HCT116 (cell line): ENCODE data around the gene SYNGR1.
"Not testable (repeated sequence)": the region's sequence is repeated elsewhere in the genome, so short reads cannot be mapped to it uniquely, and the experiment has no call there.

Source experiments
- CEBPB ChIP-seq: IDR thresholded peaks from 2 replicates; pipeline ENCODE4 v1.6.1; 2012; ENCODE audit warnings: low read depth
- CTCF ChIP-seq, 3 experiments: fragments of 200-600 bp in 1 of 3; sonication (generic) in 1 of 3; IDR thresholded peaks in 2 of 3; conservative IDR thresholded peaks in 1 of 3; 2 replicates each; pipeline ENCODE4 v1.5.1; 2012 to 2017; ENCODE audit warnings: low read depth in 2 of 3, low read length in 2 of 3, antibody characterized with exemption in 1 of 3, borderline replicate concordance in 1 of 3, control low read depth in 1 of 3, mild to moderate bottlenecking in 1 of 3, mixed read lengths in 1 of 3, mixed run types in 1 of 3, moderate library complexity in 1 of 3; ENCODE audit not compliant: insufficient read depth in 1 of 3
- EZH2 ChIP-seq: fragments of 200-600 bp; sonication (generic); IDR thresholded peaks from 2 replicates; pipeline ENCODE4 v1.6.1; 2017; ENCODE audit warnings: antibody characterized with exemption, mixed run types
- EZH2phosphoT487 ChIP-seq: fragments of 200-600 bp; IDR thresholded peaks from 2 replicates; pipeline ENCODE4 v1.6.1; 2018; ENCODE audit warnings: antibody characterized with exemption, borderline replicate concordance
- JUND ChIP-seq: IDR thresholded peaks from 2 replicates; pipeline ENCODE4 v1.6.1; 2012
- POLR2A ChIP-seq: IDR thresholded peaks from 2 replicates; pipeline ENCODE4 v1.7.0; 2011; ENCODE audit warnings: borderline replicate concordance; ENCODE audit not compliant: insufficient read depth, insufficient read length; ENCODE audit errors: extremely low read depth
- POLR2AphosphoS5 ChIP-seq: IDR thresholded peaks from 2 replicates; pipeline ENCODE4 v1.6.1; 2011; ENCODE audit warnings: mild to moderate bottlenecking, low read depth, low read length, moderate library complexity
- RAD21 ChIP-seq: IDR thresholded peaks from 2 replicates; pipeline ENCODE4 v1.6.1; 2012; ENCODE audit warnings: low read depth, mild to moderate bottlenecking
- TCF7L2 ChIP-seq: IDR thresholded peaks from 2 replicates; pipeline ENCODE4 v1.7.0; 2011; ENCODE audit warnings: borderline replicate concordance, inconsistent platforms; ENCODE audit not compliant: insufficient read depth, insufficient read length; ENCODE audit errors: extremely low read depth
- ZFX ChIP-seq: fragments of 450-650 bp; IDR thresholded peaks from 2 replicates; pipeline ENCODE4 v1.6.1; 2017
- TF ChIP-seq, protein P1 (sequence below): IDR thresholded peaks from 2 replicates; pipeline ENCODE4 v1.6.1; 2012
- TF ChIP-seq, protein P2 (sequence below): IDR thresholded peaks from 2 replicates; pipeline ENCODE4 v1.6.1; 2012; ENCODE audit warnings: low read depth

- TF ChIP-seq POLR2AphosphoS5; CEBPB; EZH2; ZFX; CTCF (IDR thresholded peaks at IDR 0.05 in 2 of 3, conservative IDR thresholded peaks at IDR 0.05 in 1 of 3; ENCODE audit: borderline replicate concordance in 1 of 3, insufficient read depth in 1 of 3, low read depth in 2 of 3, low read length in 2 of 3); TCF7L2; POLR2A; EZH2phosphoT487; JUND; RAD21: not testable (repeated sequence)
- TF ChIP-seq, protein P1, sequence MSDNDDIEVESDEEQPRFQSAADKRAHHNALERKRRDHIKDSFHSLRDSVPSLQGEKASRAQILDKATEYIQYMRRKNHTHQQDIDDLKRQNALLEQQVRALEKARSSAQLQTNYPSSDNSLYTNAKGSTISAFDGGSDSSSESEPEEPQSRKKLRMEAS = not testable (repeated sequence)
- TF ChIP-seq, protein P2, sequence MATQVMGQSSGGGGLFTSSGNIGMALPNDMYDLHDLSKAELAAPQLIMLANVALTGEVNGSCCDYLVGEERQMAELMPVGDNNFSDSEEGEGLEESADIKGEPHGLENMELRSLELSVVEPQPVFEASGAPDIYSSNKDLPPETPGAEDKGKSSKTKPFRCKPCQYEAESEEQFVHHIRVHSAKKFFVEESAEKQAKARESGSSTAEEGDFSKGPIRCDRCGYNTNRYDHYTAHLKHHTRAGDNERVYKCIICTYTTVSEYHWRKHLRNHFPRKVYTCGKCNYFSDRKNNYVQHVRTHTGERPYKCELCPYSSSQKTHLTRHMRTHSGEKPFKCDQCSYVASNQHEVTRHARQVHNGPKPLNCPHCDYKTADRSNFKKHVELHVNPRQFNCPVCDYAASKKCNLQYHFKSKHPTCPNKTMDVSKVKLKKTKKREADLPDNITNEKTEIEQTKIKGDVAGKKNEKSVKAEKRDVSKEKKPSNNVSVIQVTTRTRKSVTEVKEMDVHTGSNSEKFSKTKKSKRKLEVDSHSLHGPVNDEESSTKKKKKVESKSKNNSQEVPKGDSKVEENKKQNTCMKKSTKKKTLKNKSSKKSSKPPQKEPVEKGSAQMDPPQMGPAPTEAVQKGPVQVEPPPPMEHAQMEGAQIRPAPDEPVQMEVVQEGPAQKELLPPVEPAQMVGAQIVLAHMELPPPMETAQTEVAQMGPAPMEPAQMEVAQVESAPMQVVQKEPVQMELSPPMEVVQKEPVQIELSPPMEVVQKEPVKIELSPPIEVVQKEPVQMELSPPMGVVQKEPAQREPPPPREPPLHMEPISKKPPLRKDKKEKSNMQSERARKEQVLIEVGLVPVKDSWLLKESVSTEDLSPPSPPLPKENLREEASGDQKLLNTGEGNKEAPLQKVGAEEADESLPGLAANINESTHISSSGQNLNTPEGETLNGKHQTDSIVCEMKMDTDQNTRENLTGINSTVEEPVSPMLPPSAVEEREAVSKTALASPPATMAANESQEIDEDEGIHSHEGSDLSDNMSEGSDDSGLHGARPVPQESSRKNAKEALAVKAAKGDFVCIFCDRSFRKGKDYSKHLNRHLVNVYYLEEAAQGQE = not testable (repeated sequence)
These were observed 63.4 kb downstream of the SYNGR1 start for GRCh38 chr22:39413204-39413603.
